Right ventricle myocardium superior (tissue), 1 donor: ENCODE results near the gene RPL7L1. TPM values are rescaled to one million over a fixed set of nuclear protein-coding genes. Genes with fewer than 3 reads are reported as not detected.

ENCODE experiments used
- ATAC-seq: fragments of 200-7000 bp; cut with Tn5 transposase; one replicate; pipeline ENCODE4 v1.9.1; 2020; ENCODE audit warnings: mild to moderate bottlenecking; ENCODE audit not compliant: poor library complexity
- DNase-seq: peaks from one replicate; pipeline ENCODE4 v3.0.0-alpha.2; 2020
- intact Hi-C: fragments of 100-400 bp; cut with DNase I; formaldehyde crosslinking; loops from one replicate; pipeline ENCODE4 v1.11.2; 2022
- total RNA-seq: library from RNA; stranded (reverse); fragmentation: NEBNext Ultra II Directional; extraction: Animal tissue kit (Norgen Biotek cat#: 25700); gene quantifications from one replicate; pipeline ENCODE4 v1.2.1, GENCODE V29; 2021
- donor health status: DM: no; HTN: yes; CAD: no; lungs with severe emphysema.

The RPL7L1 gene
- total RNA-seq, 1 donor from 2014 or later, result 39.5 TPM

DNA sequence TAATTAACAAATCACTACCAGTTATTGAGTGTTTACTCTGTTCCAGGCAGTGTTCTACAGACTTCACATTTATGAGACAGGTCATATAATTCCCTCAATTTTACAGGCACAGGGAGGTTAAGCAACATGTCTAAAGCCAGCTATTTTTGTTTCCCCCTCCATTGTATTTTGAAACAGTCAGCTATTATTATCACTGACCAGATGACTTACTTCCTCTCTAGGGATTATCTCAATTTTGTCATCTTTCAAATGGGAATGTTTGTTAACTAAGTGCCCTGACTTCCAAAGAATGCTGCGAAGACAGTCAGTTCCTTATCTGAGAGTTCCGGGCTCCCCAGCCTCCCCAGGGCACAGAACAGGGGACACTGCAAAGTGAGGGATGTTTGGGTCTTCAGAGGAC is 44.2 kb downstream of the RPL7L1 start:
- ATAC-seq, result peak; percentile 15
- intact Hi-C loops, result no loop called here
- DNase-seq, result no peak

DNA sequence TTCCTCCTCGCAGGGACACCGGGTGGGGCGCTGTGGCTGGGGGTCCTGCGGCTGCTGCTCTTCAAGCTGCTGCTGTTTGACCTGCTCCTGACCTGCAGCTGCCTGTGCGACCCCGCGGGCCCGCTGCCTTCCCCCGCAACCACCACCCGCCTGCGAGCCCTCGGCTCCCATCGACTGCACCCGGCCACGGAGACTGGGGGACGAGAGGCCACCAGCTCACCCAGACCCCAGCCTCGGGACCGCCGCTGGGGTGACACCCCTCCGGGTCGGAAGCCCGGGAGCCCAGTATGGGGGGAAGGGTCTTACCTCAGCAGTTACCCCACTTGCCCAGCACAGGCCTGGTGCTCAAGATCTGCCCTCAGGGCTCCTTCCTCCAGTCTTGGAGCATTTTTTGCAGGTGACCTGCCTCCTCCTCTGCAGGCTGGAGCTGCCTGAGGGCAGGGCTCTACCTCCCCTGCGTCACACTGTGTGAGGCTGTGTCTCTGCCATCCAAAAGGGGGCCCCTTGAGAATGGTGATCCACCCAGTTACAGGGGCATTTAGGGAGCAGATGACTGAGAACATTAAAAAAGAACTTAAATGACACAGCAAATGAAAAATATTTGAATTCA is 45.9 kb downstream of the RPL7L1 start:
- intact Hi-C loops, result no loop called here
- DNase-seq, result no peak
- no peak for ATAC-seq

DNA sequence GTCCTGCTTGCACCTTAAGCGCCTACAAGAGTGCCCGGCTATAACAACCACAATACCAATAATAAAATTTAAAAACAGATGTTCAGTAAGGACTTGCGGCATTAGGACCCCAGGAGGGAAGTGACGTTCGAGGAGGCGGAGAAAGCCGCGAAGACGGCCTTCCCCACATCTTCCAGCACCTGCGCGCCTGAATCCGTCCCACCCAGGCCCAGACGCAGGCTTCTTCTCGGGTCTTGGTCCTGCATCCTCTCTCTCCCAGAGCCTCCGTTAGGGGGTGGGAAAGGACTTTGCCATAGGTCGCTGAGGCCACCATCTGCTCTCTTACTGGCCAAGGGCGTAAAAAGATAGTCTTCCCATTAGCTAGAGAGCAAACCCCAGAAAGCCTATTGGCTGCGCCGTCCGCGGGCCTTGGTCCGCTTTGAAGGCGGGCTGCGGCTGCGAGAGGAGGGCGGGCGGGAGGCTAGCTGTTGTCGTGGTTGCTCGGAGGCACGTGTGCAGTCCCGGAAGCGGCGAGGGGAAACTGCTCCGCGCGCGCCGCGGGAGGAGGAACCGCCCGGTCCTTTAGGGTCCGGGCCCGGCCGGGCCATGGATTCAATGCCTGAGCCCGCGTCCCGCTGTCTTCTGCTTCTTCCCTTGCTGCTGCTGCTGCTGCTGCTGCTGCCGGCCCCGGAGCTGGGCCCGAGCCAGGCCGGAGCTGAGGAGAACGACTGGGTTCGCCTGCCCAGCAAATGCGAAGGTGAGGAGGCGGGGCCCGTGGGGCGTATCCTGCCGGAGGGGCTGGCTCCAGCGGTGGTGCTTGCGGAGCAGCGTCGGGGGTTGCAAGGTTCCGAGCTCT is 49.8 kb downstream of the RPL7L1 start, which contains the start of gene CNPY3:
CNPY3 (plus strand) TSS at position 495 of the 835 bp plus-strand sequence; CDS start at position 586, 91 bp downstream.
- ATAC-seq (peak; percentile 96), DNase-seq (peak; percentile 96)
- intact Hi-C loops, result no loop called here

DNA sequence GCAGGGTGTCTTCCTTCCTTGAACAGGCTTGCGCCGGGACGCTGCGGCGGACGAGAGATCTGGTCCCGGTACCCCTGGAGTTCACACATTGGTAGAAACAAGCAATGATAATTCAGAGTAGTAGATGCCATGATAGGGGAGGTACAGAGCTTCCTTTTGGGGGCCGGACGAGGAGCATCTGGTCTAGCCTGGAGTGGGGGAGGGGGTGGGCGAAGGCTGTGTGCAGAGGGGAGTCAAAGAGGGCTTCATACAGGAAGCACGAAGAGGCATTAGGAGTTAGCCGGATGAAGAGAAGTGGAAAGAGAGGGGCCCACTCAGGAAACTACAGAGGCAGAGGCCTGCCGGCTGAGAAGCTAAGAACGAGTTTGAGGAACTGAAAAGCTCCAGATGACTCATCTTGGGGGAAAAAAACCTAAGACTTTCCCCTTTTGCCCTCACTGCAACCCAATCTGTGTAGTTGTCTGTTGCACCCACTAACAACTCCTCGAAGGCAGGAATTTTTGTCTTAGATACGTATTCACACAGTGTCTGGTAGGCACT is 50.5 kb downstream of the RPL7L1 start:
- intact Hi-C loops, result no loop called here
- ATAC-seq (peak; percentile 23), DNase-seq (peak; percentile 48)

DNA sequence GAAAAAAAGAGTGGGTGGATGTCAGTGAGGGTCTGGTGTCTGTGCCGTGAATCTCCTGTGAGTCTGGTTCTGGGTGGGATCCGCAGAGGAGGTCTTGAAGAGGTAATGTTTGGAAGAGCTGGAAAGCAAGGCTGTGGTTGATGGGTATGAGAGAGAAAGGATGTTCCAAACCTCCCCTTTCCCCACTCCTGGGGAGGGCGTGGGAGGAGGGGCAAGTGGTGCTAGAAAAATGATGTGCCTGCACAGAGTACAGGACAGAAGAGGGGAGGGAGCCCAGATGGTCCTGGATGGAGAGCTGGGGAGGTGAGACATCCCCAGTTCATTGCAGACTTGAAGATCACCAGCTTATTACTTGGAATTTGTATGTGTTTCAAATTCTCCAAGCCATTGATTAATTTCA is 53.0 kb downstream of the RPL7L1 start:
- ATAC-seq, result no peak
- intact Hi-C loops, result no loop called here

DNA sequence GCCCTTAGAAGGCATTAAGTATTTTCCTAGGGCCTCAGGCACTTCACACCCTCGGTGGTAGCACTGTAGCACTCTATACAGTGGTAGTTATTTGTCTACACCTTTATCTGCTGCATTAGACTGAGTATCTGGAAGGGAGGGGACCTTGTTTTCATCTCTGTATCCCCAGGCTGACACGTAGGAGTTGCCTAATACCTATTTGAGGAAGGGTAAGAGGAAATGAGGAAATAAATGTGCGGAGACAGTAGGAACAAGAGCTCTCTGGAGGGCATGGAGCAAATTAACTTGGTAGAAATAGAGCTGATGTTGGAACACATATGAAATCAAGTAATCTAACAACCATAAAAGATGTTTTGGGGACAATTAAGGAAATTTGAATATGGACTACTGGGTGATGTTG is 53.8 kb downstream of the RPL7L1 start:
- intact Hi-C loops, result no loop called here
- no peak for ATAC-seq
- no peak for DNase-seq

More for the DNA sequence above, 53.0 kb downstream of the RPL7L1 start:
- no peak for DNase-seq

DNA sequence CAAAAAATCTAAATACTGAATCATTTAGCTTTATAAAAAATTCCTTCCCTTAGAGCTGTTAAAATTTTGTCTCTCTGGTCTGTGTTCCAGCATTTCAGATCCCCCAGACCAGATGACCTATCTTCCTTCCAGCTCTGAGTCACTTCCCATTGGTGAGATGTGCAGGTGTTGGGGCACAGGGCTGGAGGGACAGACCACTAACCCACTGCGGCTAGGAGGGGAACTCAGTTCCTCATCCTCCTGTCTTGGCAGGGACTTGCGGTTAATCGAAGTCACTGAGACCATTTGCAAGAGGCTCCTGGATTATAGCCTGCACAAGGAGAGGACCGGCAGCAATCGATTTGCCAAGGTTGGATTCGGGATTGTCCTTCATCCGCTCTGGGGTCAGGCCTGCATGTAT is 55.9 kb downstream of the RPL7L1 start:
- ATAC-seq, result no peak
- no peak for DNase-seq
- intact Hi-C loops, result no loop called here

DNA sequence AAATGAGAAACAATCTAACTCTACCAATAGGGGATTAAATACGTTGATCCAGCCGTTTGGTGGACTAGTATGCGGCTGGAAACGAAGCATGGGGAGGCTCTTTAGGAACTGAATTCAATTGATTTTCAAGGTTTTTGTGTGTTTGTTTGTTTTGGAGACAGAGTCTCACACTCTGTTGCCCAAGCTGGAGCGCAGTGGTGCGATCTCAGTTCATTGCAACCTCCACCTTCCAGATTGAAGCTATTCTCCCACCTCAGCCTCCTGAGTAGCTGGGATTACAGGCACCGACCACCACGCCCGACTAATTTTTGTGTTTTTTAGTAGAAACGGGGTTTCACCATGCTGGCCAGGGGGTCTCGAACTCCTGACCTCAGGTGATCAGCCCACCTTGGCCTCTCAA is 57.0 kb downstream of the RPL7L1 start:
- intact Hi-C loops, result no loop called here
- no peak for ATAC-seq
- DNase-seq, result no peak

DNA sequence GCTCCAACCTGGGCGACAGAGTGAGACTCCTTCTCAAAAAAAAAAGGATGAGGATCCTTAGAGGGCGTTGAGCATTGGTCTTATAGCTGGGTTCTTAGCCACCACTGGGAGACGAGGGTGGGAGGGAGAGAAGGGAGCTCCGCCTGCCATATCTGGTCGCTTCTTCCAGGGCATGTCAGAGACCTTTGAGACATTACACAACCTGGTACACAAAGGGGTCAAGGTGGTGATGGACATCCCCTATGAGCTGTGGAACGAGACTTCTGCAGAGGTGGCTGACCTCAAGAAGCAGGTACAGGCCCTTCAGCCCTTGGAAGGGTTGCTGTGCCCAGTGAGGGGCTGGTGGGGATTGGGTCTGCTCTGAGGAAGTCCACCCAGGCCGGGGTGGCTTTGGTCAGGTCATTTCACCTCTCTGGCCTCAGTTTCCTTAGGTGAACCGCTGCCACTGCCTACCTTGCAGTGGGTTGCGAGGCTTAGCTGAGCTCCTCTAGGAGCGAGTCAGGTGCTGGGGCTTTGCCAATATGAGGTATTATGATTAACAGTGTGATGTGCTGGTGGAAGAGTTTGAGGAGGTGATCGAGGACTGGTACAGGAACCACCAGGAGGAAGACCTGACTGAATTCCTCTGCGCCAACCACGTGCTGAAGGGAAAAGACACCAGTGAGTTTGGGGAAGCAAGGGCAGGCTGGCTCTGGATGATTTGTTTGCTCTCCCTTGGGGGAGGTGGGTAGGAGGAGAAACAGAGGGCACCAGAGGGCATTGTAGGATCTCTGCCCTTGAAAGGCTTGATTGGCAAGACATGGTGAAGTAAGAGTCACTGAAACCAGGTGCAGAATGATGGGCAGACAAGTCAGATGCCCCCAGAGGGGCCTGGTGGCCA is 58.4 kb downstream of the RPL7L1 start:
- ATAC-seq, result no peak
- intact Hi-C loops, result no loop called here
- no peak for DNase-seq

DNA sequence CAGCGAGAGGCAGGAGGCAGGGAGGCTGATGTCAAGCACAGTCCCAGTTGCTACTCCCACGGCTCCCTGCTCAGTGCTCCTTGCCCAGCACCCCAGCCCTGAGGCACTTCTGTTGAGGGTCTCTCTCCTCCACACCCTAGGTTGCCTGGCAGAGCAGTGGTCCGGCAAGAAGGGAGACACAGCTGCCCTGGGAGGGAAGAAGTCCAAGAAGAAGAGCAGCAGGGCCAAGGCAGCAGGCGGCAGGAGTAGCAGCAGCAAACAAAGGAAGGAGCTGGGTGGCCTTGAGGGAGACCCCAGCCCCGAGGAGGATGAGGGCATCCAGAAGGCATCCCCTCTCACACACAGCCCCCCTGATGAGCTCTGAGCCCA is 59.0 kb downstream of the RPL7L1 start:
- intact Hi-C loops, result no loop called here
- DNase-seq, result no peak
- ATAC-seq, result no peak

DNA sequence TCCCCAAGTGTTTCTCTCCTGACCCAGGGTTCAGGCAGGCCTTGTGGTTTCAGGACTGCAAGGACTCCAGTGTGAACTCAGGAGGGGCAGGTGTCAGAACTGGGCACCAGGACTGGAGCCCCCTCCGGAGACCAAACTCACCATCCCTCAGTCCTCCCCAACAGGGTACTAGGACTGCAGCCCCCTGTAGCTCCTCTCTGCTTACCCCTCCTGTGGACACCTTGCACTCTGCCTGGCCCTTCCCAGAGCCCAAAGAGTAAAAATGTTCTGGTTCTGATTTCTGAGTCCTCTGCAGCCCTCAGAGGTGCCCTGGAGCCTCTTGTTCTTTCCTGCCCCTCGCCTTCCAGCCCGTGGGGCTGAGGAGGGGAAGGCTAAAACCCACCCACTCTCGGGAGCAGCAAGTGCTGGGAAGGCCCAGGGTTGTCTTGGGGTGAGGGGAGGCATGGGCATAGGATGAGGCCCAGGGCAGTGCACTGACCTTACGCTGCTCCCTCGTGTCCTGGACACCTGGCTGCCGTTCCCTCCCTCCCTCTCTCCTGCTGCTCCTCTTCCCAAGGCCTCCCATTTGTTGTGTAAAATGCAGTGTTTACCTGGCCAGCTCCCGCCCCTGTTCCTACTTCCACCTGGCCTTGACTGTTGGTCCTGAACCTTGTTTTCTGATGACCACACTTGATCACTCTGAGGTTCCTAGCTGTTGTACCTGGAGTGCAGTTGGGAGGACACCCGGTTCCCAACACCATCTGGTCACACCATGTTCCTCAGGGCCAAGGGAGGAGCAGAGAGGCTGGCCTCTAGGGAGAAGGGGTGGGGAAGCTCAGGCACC is 59.8 kb downstream of the RPL7L1 start:
- peak; percentile 49 for ATAC-seq

More for the DNA sequence above, 59.8 kb downstream of the RPL7L1 start:
- intact Hi-C loops, result no loop called here
- DNase-seq, result no peak

Other genes with a start within 250 kb of the RPL7L1 start
- gene PRPH2, start 157.0 kb upstream of the RPL7L1 start, total RNA-seq, result 0.30 TPM
- 10.2 TPM for gene TBCC, start 133.5 kb upstream of the RPL7L1 start, total RNA-seq
- gene BICRAL, start 97.6 kb upstream of the RPL7L1 start, total RNA-seq, result 10.8 TPM
- gene PTCRA, start 36.4 kb downstream of the RPL7L1 start, total RNA-seq, result not detected
- 20.6 TPM for gene CNPY3, start 49.9 kb downstream of the RPL7L1 start, total RNA-seq
- gene GNMT, start 81.1 kb downstream of the RPL7L1 start, total RNA-seq, result 2.3 TPM
- gene PEX6, start 99.6 kb downstream of the RPL7L1 start, total RNA-seq, result 27.1 TPM
- 34.6 TPM for gene PPP2R5D, start 105.0 kb downstream of the RPL7L1 start, total RNA-seq
- 26.7 TPM for gene MEA1, start 134.3 kb downstream of the RPL7L1 start, total RNA-seq
- 147 TPM for gene KLHDC3, start 134.6 kb downstream of the RPL7L1 start, total RNA-seq
- 22.9 TPM for gene RRP36, start 142.0 kb downstream of the RPL7L1 start, total RNA-seq
- gene CUL7, start 174.2 kb downstream of the RPL7L1 start, total RNA-seq, result 6.8 TPM
- gene MRPL2, start 179.8 kb downstream of the RPL7L1 start, total RNA-seq, result 107 TPM
- gene KLC4, start 180.0 kb downstream of the RPL7L1 start, total RNA-seq, result 30.6 TPM
- 1.4 TPM for gene PTK7, start 196.7 kb downstream of the RPL7L1 start, total RNA-seq